Mammary epithelial cell (primary cell): ENCODE data around the gene RASSF6.

Experiments
- EZH2 ChIP-seq: IDR thresholded peaks from 2 replicates; pipeline ENCODE4 v1.6.1; 2012; ENCODE audit warnings: low read length, inconsistent platforms, borderline replicate concordance
- TF ChIP-seq, protein P1 (sequence below), 2 donors: IDR thresholded peaks in 1 of 2; conservative IDR thresholded peaks in 1 of 2; 2 replicates each; pipeline ENCODE4 v1.5.1; 2011 to 2012; ENCODE audit warnings: inconsistent platforms in 2 of 2, low read length in 2 of 2, mild to moderate bottlenecking in 2 of 2, control low read depth in 1 of 2, low read depth in 1 of 2; ENCODE audit not compliant: insufficient read depth in 1 of 2; ENCODE audit errors: extremely low read depth in 1 of 2

DNA sequence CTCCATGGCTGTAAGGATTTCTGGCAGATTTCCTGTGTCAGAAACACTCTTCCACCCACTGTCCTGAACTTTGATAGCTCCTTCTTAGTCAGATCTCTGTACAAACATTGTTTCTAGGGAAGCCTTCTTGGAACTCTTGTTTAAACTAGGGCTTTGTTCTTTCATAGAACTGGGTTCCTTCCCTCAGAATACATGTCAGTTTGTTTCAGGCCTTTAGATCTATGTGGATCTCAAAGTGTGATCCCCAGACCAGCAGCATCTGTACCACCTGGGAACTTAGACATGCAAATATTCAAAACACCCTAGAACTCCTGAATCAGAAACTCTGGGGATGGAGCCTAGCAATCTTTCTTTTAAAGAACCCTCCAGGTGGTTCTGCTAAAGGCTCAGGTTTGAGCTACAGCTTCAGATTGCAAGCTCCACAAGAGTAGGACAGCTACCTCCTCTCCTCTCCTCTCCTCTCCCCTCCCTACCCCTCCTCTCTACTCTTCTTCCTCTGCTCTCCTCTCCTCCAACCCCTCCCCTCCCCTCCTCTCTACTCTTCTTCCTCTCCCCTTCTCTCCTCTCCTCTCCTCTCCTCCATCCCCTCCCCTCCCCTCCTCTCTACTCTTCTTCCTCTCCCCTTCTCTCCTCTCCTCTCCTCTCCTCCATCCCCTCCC, 12.7 kb downstream of the RASSF6 start:
- TF ChIP-seq, protein P1, sequence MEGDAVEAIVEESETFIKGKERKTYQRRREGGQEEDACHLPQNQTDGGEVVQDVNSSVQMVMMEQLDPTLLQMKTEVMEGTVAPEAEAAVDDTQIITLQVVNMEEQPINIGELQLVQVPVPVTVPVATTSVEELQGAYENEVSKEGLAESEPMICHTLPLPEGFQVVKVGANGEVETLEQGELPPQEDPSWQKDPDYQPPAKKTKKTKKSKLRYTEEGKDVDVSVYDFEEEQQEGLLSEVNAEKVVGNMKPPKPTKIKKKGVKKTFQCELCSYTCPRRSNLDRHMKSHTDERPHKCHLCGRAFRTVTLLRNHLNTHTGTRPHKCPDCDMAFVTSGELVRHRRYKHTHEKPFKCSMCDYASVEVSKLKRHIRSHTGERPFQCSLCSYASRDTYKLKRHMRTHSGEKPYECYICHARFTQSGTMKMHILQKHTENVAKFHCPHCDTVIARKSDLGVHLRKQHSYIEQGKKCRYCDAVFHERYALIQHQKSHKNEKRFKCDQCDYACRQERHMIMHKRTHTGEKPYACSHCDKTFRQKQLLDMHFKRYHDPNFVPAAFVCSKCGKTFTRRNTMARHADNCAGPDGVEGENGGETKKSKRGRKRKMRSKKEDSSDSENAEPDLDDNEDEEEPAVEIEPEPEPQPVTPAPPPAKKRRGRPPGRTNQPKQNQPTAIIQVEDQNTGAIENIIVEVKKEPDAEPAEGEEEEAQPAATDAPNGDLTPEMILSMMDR (conservative IDR thresholded peaks at IDR 0.05 in 1 of 2, IDR thresholded peaks at IDR 0.05 in 1 of 2; ENCODE audit: extremely low read depth in 1 of 2, insufficient read depth in 1 of 2, low read depth in 1 of 2, low read length in 2 of 2), result no peak
- TF ChIP-seq EZH2, result no peak
